HepG2 (cell line): Measurements from ENCODE around the gene CAMK1D.

Experiments
- CTCF ChIP-seq: sonication (generic); formaldehyde crosslinking; IDR thresholded peaks from 2 replicates; pipeline ENCODE4 v1.5.0; 2020; ENCODE audit warnings: mild to moderate bottlenecking, missing genetic modification reagents, moderate library complexity
- FOXK1 ChIP-seq: sonication (generic); formaldehyde crosslinking; IDR thresholded peaks from 2 replicates; pipeline ENCODE4 v1.4.0; 2020; ENCODE audit warnings: low read depth, missing genetic modification reagents, borderline replicate concordance
- TFE3 ChIP-seq: IDR thresholded peaks from 2 replicates; pipeline ENCODE4 v1.6.1; 2016
- ZSCAN12 ChIP-seq: sonication (generic); formaldehyde crosslinking; IDR thresholded peaks from 2 replicates; pipeline ENCODE4 v1.9.0; 2021; ENCODE audit warnings: mild to moderate bottlenecking, missing genetic modification reagents

GRCh38 chr10:12795315-12796110 is 446.2 kb downstream of the CAMK1D start:
- no peak for TF ChIP-seq TFE3 (CRISPR knock-in tag)
- no peak for TF ChIP-seq CTCF
- TF ChIP-seq FOXK1 (CRISPR knock-in tag): no peak
- no peak for TF ChIP-seq ZSCAN12 (CRISPR knock-in tag)
